ENCODE data around the gene HABP4.
A peak's percentile ranks its signal among the peaks of the same experiment; 100 is the strongest.

Gene HABP4, protein sequence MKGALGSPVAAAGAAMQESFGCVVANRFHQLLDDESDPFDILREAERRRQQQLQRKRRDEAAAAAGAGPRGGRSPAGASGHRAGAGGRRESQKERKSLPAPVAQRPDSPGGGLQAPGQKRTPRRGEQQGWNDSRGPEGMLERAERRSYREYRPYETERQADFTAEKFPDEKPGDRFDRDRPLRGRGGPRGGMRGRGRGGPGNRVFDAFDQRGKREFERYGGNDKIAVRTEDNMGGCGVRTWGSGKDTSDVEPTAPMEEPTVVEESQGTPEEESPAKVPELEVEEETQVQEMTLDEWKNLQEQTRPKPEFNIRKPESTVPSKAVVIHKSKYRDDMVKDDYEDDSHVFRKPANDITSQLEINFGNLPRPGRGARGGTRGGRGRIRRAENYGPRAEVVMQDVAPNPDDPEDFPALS

GRCh38 chr9:96449845-96450612 lies at the start of gene HABP4:
TSS of gene HABP4 (plus strand) at chr9:96450169. CDS start at chr9:96450280, 111 bp downstream.
- peak; percentile 82 to 83 for DNase-seq (ENCODE audit: low read depth in 2 of 2)

GRCh38 chr9:96408409-96409280 lies 41.3 kb upstream of the HABP4 start:
- DNase-seq (ENCODE audit: low read depth in 2 of 2), result no peak

DNA sequence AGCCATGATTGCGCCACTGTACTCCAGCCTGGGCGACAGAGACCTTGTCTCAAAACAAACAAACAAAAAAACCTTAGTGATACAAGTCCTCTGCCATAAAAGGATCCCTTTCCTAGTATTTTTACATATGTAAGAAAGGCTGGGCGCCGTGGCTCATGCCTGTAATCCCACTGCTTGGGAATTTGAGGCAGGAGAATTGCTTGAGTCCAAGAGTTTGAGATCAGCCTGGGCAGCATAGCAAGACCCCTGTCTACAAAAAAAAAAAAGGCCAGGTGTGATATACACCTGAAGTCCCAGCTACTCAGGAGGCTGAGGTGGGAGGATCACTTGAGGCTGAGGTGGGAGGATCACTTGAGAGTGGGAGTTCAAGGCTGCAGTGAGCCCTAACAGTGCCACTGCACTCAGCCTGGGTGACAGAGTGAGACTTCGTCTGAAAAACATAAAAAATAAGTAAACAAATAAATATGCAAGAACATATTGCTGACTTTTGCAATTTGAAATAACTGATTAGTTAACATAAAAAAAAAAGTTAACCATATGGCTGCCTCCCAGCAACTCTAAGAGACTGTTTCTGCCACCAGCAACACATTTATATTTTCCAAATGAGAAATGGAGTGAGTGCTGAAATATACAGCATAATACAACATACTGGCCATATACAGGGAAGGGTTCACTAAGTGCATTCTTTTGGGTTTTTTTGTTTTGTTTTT lies 38.7 kb upstream of the HABP4 start:
- DNase-seq (ENCODE audit: low read depth in 2 of 2), result no peak

- no peak for DNase-seq (ENCODE audit: low read depth in 2 of 2)
These were observed 37.6 kb upstream of the HABP4 start for GRCh38 chr9:96412174-96412913.

DNA sequence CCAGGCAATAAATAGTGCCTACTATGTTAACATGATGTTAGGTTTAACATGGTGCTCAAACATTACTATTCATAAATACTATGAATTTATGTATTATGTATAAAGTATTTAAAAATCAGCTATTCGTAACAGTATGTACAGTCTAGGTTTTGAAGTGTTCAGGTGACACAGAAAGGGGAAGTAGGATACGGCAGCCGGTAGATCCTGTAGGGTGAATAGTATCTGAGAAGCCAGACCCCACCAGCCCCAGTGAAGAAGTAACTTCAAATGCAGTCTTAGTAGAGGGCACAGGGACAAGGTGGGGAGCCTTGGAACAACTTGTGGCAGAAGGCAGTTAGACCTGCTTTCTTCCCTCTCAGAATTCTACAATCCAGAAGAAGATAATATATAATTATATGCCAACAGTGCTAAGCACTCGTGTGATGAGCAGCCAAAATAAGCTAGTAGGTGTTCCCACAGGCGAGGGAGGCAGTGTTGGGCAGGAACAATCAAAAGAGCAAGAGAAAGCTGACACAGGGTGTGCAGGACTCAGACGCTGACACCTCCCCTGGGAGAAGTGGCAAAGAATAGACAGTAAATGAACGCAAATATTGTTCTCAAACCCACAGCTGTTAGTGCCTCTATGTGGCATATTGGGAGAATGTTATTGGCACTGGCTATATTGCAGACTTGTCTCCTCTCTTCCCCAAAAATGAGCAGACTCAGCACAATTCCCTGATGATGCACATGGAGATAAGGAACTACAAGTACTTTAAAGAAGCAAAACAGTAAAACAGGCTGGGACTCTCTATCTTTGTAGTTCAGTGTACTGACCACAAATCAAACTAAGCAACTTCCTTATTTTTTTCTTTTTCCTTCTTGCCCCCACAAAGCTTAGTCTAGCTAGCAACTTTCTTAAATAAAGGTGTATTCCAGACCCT lies 36.4 kb upstream of the HABP4 start:
- DNase-seq (ENCODE audit: low read depth in 2 of 2), result no peak

GRCh38 chr9:96417051-96417586 lies 32.9 kb upstream of the HABP4 start:
- peak; percentile 29 to 45 for DNase-seq (ENCODE audit: low read depth in 2 of 2)

GRCh38 chr9:96417661-96418082 lies 32.3 kb upstream of the HABP4 start:
- DNase-seq (ENCODE audit: low read depth in 2 of 2), result no peak

- DNase-seq (ENCODE audit: low read depth in 2 of 2), result peak; percentile 95 to 96
These were observed 31.7 kb upstream of the HABP4 start, which contains the start of gene ZNF367 for GRCh38 chr9:96418083-96418919. TSS of gene ZNF367 (minus strand) at chr9:96418370. CDS start at chr9:96418032, 338 bp downstream.

DNA sequence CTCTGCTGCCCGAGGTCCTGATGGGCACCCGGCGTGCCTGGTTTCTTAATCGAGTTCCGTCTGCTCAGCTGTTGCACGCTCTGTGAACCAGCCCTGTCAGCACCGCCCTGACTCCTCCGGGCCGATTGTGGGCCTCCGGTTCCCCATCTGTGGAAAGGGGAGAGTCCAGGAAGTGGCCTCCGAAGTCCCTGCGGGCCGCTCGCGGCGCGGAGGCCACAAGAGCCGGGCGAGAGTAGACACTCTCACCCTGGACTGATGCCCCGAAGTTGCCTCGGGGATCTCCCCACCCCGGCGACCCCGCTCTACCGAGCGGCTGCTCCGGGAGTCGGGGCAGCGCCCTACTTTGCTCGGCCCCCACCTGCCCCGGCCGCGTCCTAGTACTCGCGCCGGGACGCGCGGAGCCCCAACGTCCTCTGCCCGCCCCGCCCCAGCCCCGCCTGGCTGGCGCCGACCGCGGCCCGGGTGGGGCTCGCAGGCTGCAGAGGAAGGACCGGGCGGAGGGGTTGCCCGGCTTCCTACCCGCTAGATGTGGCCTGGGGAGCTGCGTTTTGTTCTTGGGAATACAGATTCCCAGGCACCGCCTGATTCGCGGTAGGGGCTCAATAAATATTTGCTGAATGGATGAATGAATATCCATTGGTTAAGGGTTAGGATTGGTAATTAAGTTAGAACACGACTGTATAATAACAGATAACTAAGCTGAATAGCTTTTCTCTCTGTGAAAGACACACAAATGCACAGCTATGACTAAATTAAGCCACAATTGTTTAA lies 30.9 kb upstream of the HABP4 start:
- DNase-seq (ENCODE audit: low read depth in 2 of 2), result no peak

- DNase-seq (ENCODE audit: low read depth in 2 of 2), result no peak
These were observed 30.3 kb upstream of the HABP4 start for GRCh38 chr9:96419691-96419969.

- peak; percentile 80 to 86 for DNase-seq (ENCODE audit: low read depth in 2 of 2)
These were observed 29.3 kb upstream of the HABP4 start for GRCh38 chr9:96420468-96421219.

GRCh38 chr9:96423322-96423984 lies 26.5 kb upstream of the HABP4 start:
- no peak for DNase-seq (ENCODE audit: low read depth in 2 of 2)

DNA sequence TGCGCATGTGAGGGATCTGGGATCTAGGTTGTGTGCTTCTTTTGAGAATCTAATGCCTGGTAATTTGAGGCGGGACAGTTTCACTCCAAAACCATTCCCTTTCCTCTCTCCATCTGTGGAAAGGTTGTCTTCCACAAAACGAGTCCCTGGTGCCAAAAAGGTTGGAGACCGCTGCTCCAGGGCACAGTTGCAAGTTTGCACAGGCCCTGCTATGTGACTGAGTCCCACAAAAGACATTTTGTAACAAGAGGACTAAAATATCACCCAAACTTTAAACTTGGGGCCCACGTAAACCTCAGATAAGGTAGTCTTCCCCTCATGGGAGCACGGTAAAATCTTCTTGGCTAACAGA lies 26.0 kb upstream of the HABP4 start:
- no peak for DNase-seq (ENCODE audit: low read depth in 2 of 2)

GRCh38 chr9:96425500-96426169 lies 24.3 kb upstream of the HABP4 start:
- no peak for DNase-seq (ENCODE audit: low read depth in 2 of 2)

GRCh38 chr9:96429732-96430131 lies 20.2 kb upstream of the HABP4 start:
- no peak for DNase-seq (ENCODE audit: low read depth in 2 of 2)

- DNase-seq (ENCODE audit: low read depth in 2 of 2), result no peak
These were observed 19.6 kb upstream of the HABP4 start for GRCh38 chr9:96430377-96430776.

Measured in fibroblast of skin of left biceps (primary cell).